Right lobe of liver (tissue), 4 donors: ENCODE data around the gene ATP5F1B.

ENCODE experiments used
- CTCF ChIP-seq, 4 donors: fragments of 200-600 bp in 3 of 4; fragments of 450-650 bp in 1 of 4; IDR thresholded peaks; one replicate each; pipeline versions ENCODE4 v1.5.1 to v1.8.0; 2016 to 2022; ENCODE audit warnings: antibody characterized with exemption in 4 of 4, mild to moderate bottlenecking in 2 of 4
- POLR2A ChIP-seq: fragments of 450-650 bp; IDR thresholded peaks from one replicate; pipeline ENCODE4 v1.6.1; 2017; ENCODE audit warnings: antibody characterized with exemption, mild to moderate bottlenecking
- donor health status: DM: no; HTN: no; CAD: no.
- donor health status: DM: no; HTN: no; CAD: no.
- donor health status: DM: no; HTN: yes; CAD: no.

- TF ChIP-seq CTCF (IDR thresholded peaks at IDR 0.05) (no peak), POLR2A (no peak)
Measured at GRCh38 chr12:56616244-56616643, 29.5 kb downstream of the ATP5F1B start.
